Measurements from ENCODE around the gene BARD1. TPM values are rescaled to one million over a fixed set of nuclear protein-coding genes. Genes with fewer than 3 reads are reported as not detected.

The BARD1 gene
- total RNA-seq, 2 donors from 2014 or later: 19.7 to 26.9 TPM

- H3K9me3 ChIP-seq: no peaks in the 10 kb centered on the region
- no peak for DNase-seq
- H3K9ac ChIP-seq (ENCODE audit: low read depth in 2 of 2, low read length in 2 of 2): no peak overlapping the region
- TF ChIP-seq CTCF (IDR thresholded peaks at IDR 0.05): no peak
- intact Hi-C loops (cut with DNase I): no loop called here
- H3K36me3 ChIP-seq: no peaks in the 10 kb centered on the region
- no peak overlapping the region for H3K4me3 ChIP-seq
- H3K27me3 ChIP-seq: no peaks in the 10 kb centered on the region
- H3K4me1 ChIP-seq: no peaks in the 10 kb centered on the region
- H3K27ac ChIP-seq: no peak overlapping the region
Measured at GRCh38 chr2:214676421-214677089, 132.9 kb downstream of the BARD1 start.
